GM19467 (cell line): ENCODE results near the gene SNCB.

Source experiments
- ATAC-seq: cut with Tn5 transposase; IDR thresholded peaks from one replicate; pipeline ENCODE4 v1.9.1; 2021; ENCODE audit warnings: mild to moderate bottlenecking, moderate library complexity; ENCODE audit not compliant: unreplicated experiment

The SNCB gene

GRCh38 chr5:176646049-176646706, 15.8 kb upstream of the SNCB start:
- no peak for ATAC-seq

GRCh38 chr5:176644878-176645670, 14.7 kb upstream of the SNCB start:
- no peak for ATAC-seq

GRCh38 chr5:176644294-176644693, 14.0 kb upstream of the SNCB start:
- ATAC-seq = no peak

GRCh38 chr5:176643491-176644219, 13.3 kb upstream of the SNCB start:
- no peak for ATAC-seq

GRCh38 chr5:176642675-176643490, 12.5 kb upstream of the SNCB start:
- ATAC-seq = no peak

GRCh38 chr5:176640616-176641015, 10.3 kb upstream of the SNCB start:
- ATAC-seq = no peak

GRCh38 chr5:176639981-176640380, 9.6 kb upstream of the SNCB start:
- ATAC-seq = no peak

- ATAC-seq = no peak
Measured at GRCh38 chr5:176639208-176639607, 8.9 kb upstream of the SNCB start.

GRCh38 chr5:176638437-176638836, 8.1 kb upstream of the SNCB start:
- no peak for ATAC-seq

GRCh38 chr5:176637556-176637955, 7.2 kb upstream of the SNCB start:
- ATAC-seq = no peak

- ATAC-seq = no peak
Measured at GRCh38 chr5:176636426-176636825, 6.1 kb upstream of the SNCB start.

GRCh38 chr5:176633598-176633997, 3.3 kb upstream of the SNCB start:
- no peak for ATAC-seq

- no peak for ATAC-seq
Measured at GRCh38 chr5:176632745-176633144, 2.4 kb upstream of the SNCB start.

- no peak for ATAC-seq
Measured at GRCh38 chr5:176631383-176632200, 1.3 kb upstream of the SNCB start.

- ATAC-seq = no peak
Measured at GRCh38 chr5:176630681-176631222, 418 bp upstream of the SNCB start.

- no peak for ATAC-seq
Measured at GRCh38 chr5:176629317-176629852, 949 bp downstream of the SNCB start.

GRCh38 chr5:176628406-176629228, 1.7 kb downstream of the SNCB start:
- no peak for ATAC-seq

GRCh38 chr5:176627582-176627981, 2.8 kb downstream of the SNCB start:
- no peak for ATAC-seq

GRCh38 chr5:176626876-176627236, 3.5 kb downstream of the SNCB start:
- ATAC-seq = no peak
